Gastrocnemius medialis (tissue), 4 donors: ENCODE measurements around the gene PIM3. TPM values are rescaled to one million over a fixed set of nuclear protein-coding genes. Genes with fewer than 3 reads are reported as not detected.
A peak's percentile ranks its signal among the peaks of the same experiment; 100 is the strongest.

Experiments
- ATAC-seq, 2 donors: fragments of 150-250 bp; one replicate each; pipeline ENCODE4 v1.9.1; 2016
- DNase-seq, 2 donors: peaks; one replicate each; pipeline ENCODE4 v3.0.0-alpha.2; 2019
- H3K27ac ChIP-seq, 4 donors: fragments of 200-600 bp; sonication (generic); 1 replicate in 1 of 4; 2 replicates in 3 of 4; pipeline ENCODE4 v1.5.1; 2016 to 2018; ENCODE audit warnings: mild to moderate bottlenecking in 2 of 4, moderate library complexity in 1 of 4
- H3K27me3 ChIP-seq, 3 donors: fragments of 200-600 bp; sonication (generic) in 2 of 3; 1 replicate in 1 of 3; 2 replicates in 2 of 3; pipeline versions ENCODE4 v1.5.1 to v1.6.0; 2016 to 2019; ENCODE audit warnings: mild to moderate bottlenecking in 1 of 3, moderate library complexity in 1 of 3
- H3K36me3 ChIP-seq, 2 donors: fragments of 200-600 bp; sonication (generic) in 1 of 2; one replicate each; pipeline ENCODE4 v1.5.1; 2017 to 2018
- H3K4me1 ChIP-seq, 2 donors: fragments of 200-600 bp; sonication (generic) in 1 of 2; one replicate each; pipeline ENCODE4 v1.5.1; 2016 to 2017; ENCODE audit warnings: mild to moderate bottlenecking in 2 of 2
- H3K4me3 ChIP-seq, 4 donors: fragments of 200-600 bp; sonication (generic) in 3 of 4; 1 replicate in 1 of 4; 2 replicates in 3 of 4; pipeline ENCODE4 v1.5.1; 2016 to 2019; ENCODE audit warnings: mild to moderate bottlenecking in 2 of 4
- H3K9me3 ChIP-seq, 3 donors: fragments of 200-600 bp; sonication (generic) in 2 of 3; 1 replicate in 1 of 3; 2 replicates in 2 of 3; pipeline ENCODE4 v1.5.1; 2016 to 2019
- POLR2A ChIP-seq, 2 donors: fragments of 450-650 bp; IDR thresholded peaks; one replicate each; pipeline ENCODE4 v1.6.1; 2017; ENCODE audit warnings: antibody characterized with exemption in 2 of 2, mild to moderate bottlenecking in 2 of 2, moderate library complexity in 2 of 2
- in situ Hi-C, 4 donors: fragments of 200-750 bp; cut with MboI; loops; one replicate each; pipeline versions ENCODE4 v1.15.0 to v1.8.0; 2017; ENCODE audit warnings: low sequenced_read_pairs in 4 of 4
- intact Hi-C: fragments of 100-400 bp; cut with DNase I; formaldehyde crosslinking; loops from one replicate; pipeline ENCODE4 v1.15.1; 2023; ENCODE audit warnings: low total_unique reads
- total RNA-seq, 4 donors: library from RNA; depleted of rRNA; stranded (reverse); fragments of >200 nt; gene quantifications; one replicate each; pipeline versions ENCODE4 v1.1.0 to v1.2.3, GENCODE V29; 2016
- TF ChIP-seq, protein P1 (sequence below), 5 experiments: fragments of 450-650 bp in 3 of 5; fragments of 200-600 bp in 2 of 5; sonication (generic) in 2 of 5; IDR thresholded peaks in 4 of 5; conservative IDR thresholded peaks in 1 of 5; 1 replicate in 4 of 5; 2 replicates in 1 of 5; pipeline ENCODE4 v1.5.1; 2016 to 2019; ENCODE audit warnings: antibody characterized with exemption in 5 of 5, mild to moderate bottlenecking in 3 of 5, moderate library complexity in 3 of 5

PIM3 gene
- total RNA-seq, 4 donors from 2014 or later = 165 to 327 (median 188) TPM

DNA sequence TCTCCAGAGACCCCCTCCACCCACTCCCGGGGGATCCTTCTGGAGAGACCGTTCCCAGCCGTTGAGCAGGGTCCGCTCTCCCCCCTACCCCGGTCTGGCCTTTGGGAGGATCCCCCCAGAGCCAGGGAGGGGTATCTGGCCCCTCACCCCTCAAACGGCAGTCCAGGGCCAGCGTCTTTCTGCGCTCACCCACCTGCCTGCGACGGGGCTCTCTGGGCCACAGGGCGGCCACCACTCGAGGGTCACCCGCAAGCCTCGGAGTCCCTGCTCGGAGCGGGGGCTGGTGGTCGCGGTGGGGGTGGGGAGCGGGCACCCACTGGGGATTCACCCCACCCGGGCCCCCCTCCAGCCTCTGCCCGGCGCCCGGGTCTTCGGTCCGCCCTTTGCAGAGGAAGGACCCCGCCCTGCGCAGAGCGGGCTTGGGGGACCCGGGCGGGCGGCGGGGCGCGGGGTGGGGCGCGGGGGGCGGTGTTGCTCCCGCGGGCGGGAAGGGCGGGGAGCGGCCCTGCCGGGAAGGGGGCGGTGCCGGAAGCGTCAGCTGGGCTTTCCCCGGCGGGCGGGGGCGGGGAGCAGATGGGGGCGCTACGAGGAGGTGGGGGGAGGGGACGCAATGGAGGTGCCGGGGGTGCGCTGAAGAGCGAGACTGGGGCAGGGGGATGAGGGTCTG is 25.5 kb upstream of the PIM3 start:
- H3K27ac ChIP-seq = peak overlapping the region; percentile 96 to 99 (median 96)
- peaks cover 60 to 61% of the 10 kb centered on the region in 2 donors for H3K4me1 ChIP-seq
- peak overlapping the region; percentile 51 to 87 (median 60) for H3K4me3 ChIP-seq
- TF ChIP-seq, protein P1, sequence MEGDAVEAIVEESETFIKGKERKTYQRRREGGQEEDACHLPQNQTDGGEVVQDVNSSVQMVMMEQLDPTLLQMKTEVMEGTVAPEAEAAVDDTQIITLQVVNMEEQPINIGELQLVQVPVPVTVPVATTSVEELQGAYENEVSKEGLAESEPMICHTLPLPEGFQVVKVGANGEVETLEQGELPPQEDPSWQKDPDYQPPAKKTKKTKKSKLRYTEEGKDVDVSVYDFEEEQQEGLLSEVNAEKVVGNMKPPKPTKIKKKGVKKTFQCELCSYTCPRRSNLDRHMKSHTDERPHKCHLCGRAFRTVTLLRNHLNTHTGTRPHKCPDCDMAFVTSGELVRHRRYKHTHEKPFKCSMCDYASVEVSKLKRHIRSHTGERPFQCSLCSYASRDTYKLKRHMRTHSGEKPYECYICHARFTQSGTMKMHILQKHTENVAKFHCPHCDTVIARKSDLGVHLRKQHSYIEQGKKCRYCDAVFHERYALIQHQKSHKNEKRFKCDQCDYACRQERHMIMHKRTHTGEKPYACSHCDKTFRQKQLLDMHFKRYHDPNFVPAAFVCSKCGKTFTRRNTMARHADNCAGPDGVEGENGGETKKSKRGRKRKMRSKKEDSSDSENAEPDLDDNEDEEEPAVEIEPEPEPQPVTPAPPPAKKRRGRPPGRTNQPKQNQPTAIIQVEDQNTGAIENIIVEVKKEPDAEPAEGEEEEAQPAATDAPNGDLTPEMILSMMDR (IDR thresholded peaks at IDR 0.05 in 4 of 5, conservative IDR thresholded peaks at IDR 0.05 in 1 of 5) = no peak
- TF ChIP-seq POLR2A (IDR thresholded peaks at IDR 0.05) = no peak
- intact Hi-C loops (loop anchor here (5.0 to 10.0 kb wide), 2 partner anchors 270 to 407 kb away; partner anchors contain the start of genes PPP6R2 and SELENOO), in situ Hi-C loops (loop anchor here (5.0 to 10.0 kb wide), 6 partner anchors 50 to 270 kb away; partner anchors contain the start of gene SELENOO (in 1 of the 4))
- no peaks in the 10 kb centered on the region for H3K27me3 ChIP-seq
- DNase-seq (peak; percentile 72 to 77), ATAC-seq (no peak)
- no peaks in the 10 kb centered on the region for H3K9me3 ChIP-seq
- no peaks in the 10 kb centered on the region for H3K36me3 ChIP-seq

DNA sequence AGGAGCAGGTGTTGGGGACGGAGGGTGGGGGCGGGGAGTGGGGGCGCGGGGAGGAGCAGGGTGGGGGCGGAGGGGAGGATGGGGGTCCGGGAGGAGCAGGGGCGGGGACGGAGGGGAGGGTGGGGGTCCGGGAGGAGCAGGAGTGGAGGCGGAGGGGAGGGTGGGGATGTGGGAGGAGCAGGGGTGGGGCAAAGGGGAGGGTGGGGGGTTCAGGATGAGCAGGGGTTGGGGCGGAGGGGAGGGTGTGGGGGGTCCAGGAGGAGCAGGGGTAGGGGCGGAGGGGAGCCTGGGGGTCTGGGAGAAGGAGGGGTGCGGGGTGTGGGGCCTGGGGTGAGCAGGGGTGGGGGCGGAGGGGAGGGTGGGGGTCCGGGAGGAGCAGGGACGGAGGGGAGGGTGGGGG is 25.0 kb upstream of the PIM3 start:
- no peaks in the 10 kb centered on the region for H3K27me3 ChIP-seq
- ATAC-seq (no peak), DNase-seq (no peak)
- in situ Hi-C loops = loop anchor here in 2 of 4 donors (10.0 kb wide), 2 partner anchors 49 to 269 kb away; partner anchors contain the start of gene SELENOO (in 1 of the 2)
- no peaks in the 10 kb centered on the region for H3K9me3 ChIP-seq
- H3K27ac ChIP-seq = peak overlapping the region; percentile 96 to 99 (median 96)
- H3K36me3 ChIP-seq = no peaks in the 10 kb centered on the region
- H3K4me1 ChIP-seq = peaks cover 55 to 60% of the 10 kb centered on the region in 2 donors
- peak overlapping the region; percentile 43 to 62 (median 54) for H3K4me3 ChIP-seq
- TF ChIP-seq, protein P1 (IDR thresholded peaks at IDR 0.05 in 4 of 5, conservative IDR thresholded peaks at IDR 0.05 in 1 of 5) = no peak
- TF ChIP-seq POLR2A (IDR thresholded peaks at IDR 0.05) = no peak
- intact Hi-C loops = loop anchor here (10.0 kb wide), 1 partner anchor 269 kb away; the partner anchor contains the start of gene SELENOO

- Histone ChIP-seq H3K4me1 (peaks cover 50 to 55% of the 10 kb centered on the region in 2 donors), H3K9me3 (no peaks in the 10 kb centered on the region), H3K36me3 (no peaks in the 10 kb centered on the region), H3K4me3 (peak overlapping the region; percentile 40 to 62 (median 47)), H3K27ac (peak overlapping the region; percentile 96 to 99 (median 96)), H3K27me3 (no peaks in the 10 kb centered on the region)
- in situ Hi-C loops (loop anchor here in 2 of 4 donors (10.0 kb wide), 2 partner anchors 49 to 269 kb away; partner anchors contain the start of gene SELENOO (in 1 of the 2)), intact Hi-C loops (loop anchor here (1.0 to 10.0 kb wide), 3 partner anchors 24 to 269 kb away; partner anchors contain the start of genes PIM3 and SELENOO)
- TF ChIP-seq POLR2A (IDR thresholded peaks at IDR 0.05) = peak; percentile 75 to 77
- TF ChIP-seq, protein P1 (IDR thresholded peaks at IDR 0.05 in 4 of 5, conservative IDR thresholded peaks at IDR 0.05 in 1 of 5) = no peak
- ATAC-seq = peak; percentile 47 to 53
- peak; percentile 87 to 95 for DNase-seq
These were observed 24.3 kb upstream of the PIM3 start for GRCh38 chr22:49936018-49936972.
